ENCODE measurements around the gene SLC35B2. TPM values are rescaled to one million over a fixed set of nuclear protein-coding genes. Genes with fewer than 3 reads are reported as not detected.

Gene SLC35B2
- total and polyA plus RNA-seq, 9 of the 15 experiments (the other 6 are each of a cell fraction or from before 2014, with no cell fraction given) = 14.5 to 59.1 (median 47.1) TPM

GRCh38 chr6:44224029-44224964, 33.0 kb downstream of the SLC35B2 start (continued):
- TF ChIP-seq PRMT5 (CRISPR knock-in tag; IDR thresholded peaks at IDR 0.05) (no peak), TOE1 (IDR thresholded peaks at IDR 0.05; ENCODE audit: borderline replicate concordance) (no peak), TOE1 (CRISPR knock-in tag; IDR thresholded peaks at IDR 0.05; ENCODE audit: borderline replicate concordance, low read depth) (no peak), TEAD1 (CRISPR knock-in tag; IDR thresholded peaks at IDR 0.05) (peak in 1 of 2 experiments; percentile 70; a peak in 1 of 4 replicates), SREBF2 (CRISPR knock-in tag; IDR thresholded peaks at IDR 0.05) (no peak), NRF1 (conservative IDR thresholded peaks at IDR 0.05 in 1 of 2, IDR thresholded peaks at IDR 0.05 in 1 of 2) (peak; percentile 52 to 55; a peak in 3 of 4 replicates), ZNF668 (CRISPR knock-in tag; IDR thresholded peaks at IDR 0.05) (no peak), TAF9B (IDR thresholded peaks at IDR 0.05; ENCODE audit: partially characterized antibody) (no peak), UBTF (IDR thresholded peaks at IDR 0.05; ENCODE audit: borderline replicate concordance in 1 of 2, low read depth in 2 of 2, low read length in 2 of 2) (0 out of 4 replicates have a peak, but pooled peaks of 1 of the 2 experiments have one; percentile 51), EHMT2 (IDR thresholded peaks at IDR 0.05) (no peak)
- TF ChIP-seq, protein P1, sequence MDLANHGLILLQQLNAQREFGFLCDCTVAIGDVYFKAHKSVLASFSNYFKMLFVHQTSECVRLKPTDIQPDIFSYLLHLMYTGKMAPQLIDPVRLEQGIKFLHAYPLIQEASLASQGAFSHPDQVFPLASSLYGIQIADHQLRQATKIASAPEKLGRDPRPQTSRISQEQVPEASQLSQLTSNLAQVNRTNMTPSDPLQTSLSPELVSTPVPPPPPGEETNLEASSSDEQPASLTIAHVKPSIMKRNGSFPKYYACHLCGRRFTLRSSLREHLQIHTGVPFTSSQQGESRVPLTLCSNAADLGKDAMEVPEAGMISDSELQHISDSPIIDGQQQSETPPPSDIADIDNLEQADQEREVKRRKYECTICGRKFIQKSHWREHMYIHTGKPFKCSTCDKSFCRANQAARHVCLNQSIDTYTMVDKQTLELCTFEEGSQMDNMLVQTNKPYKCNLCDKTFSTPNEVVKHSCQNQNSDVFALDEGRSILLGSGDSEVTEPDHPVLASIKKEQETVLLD (IDR thresholded peaks at IDR 0.05) = no peak
- TF ChIP-seq, protein P2, sequence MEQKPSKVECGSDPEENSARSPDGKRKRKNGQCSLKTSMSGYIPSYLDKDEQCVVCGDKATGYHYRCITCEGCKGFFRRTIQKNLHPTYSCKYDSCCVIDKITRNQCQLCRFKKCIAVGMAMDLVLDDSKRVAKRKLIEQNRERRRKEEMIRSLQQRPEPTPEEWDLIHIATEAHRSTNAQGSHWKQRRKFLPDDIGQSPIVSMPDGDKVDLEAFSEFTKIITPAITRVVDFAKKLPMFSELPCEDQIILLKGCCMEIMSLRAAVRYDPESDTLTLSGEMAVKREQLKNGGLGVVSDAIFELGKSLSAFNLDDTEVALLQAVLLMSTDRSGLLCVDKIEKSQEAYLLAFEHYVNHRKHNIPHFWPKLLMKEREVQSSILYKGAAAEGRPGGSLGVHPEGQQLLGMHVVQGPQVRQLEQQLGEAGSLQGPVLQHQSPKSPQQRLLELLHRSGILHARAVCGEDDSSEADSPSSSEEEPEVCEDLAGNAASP (IDR thresholded peaks at IDR 0.05) = no peak
- TF ChIP-seq, protein P3, sequence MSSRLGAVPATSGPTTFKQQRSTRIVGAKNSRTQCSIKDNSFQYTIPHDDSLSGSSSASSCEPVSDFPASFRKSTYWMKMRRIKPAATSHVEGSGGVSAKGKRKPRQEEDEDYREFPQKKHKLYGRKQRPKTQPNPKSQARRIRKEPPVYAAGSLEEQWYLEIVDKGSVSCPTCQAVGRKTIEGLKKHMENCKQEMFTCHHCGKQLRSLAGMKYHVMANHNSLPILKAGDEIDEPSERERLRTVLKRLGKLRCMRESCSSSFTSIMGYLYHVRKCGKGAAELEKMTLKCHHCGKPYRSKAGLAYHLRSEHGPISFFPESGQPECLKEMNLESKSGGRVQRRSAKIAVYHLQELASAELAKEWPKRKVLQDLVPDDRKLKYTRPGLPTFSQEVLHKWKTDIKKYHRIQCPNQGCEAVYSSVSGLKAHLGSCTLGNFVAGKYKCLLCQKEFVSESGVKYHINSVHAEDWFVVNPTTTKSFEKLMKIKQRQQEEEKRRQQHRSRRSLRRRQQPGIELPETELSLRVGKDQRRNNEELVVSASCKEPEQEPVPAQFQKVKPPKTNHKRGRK (tag; IDR thresholded peaks at IDR 0.05) = no peak
- TF ChIP-seq, protein P4, sequence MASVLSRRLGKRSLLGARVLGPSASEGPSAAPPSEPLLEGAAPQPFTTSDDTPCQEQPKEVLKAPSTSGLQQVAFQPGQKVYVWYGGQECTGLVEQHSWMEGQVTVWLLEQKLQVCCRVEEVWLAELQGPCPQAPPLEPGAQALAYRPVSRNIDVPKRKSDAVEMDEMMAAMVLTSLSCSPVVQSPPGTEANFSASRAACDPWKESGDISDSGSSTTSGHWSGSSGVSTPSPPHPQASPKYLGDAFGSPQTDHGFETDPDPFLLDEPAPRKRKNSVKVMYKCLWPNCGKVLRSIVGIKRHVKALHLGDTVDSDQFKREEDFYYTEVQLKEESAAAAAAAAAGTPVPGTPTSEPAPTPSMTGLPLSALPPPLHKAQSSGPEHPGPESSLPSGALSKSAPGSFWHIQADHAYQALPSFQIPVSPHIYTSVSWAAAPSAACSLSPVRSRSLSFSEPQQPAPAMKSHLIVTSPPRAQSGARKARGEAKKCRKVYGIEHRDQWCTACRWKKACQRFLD (CRISPR knock-in tag; IDR thresholded peaks at IDR 0.05) = no peak

Data from K562 (cell line).